ENCODE data around the gene REXO5. TPM values are rescaled to one million over a fixed set of nuclear protein-coding genes. Genes with fewer than 3 reads are reported as not detected.
A peak's percentile ranks its signal among the peaks of the same experiment; 100 is the strongest.

REXO5 gene
- total RNA-seq, 2 experiments from 2014 or later: 16.4 to 20.4 TPM

DNA sequence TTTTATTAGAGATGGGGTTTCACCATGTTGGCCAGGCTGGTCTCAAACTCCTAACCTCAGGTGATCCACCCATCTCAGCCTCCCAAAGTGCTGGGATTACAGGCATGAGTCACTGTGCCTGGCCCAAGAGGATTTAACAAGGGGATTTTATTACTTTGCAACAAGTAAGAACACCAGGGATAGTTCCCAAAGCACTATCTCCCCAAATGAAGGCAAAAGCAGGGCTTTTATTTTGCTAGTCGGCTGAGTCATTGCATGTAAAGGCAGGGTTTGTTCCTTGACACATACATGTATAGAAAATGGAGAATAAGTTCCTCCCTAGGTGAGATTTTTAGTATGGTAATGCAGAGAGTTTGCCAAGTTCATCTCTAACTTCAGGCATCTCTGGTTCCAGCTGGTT is 24.0 kb downstream of the REXO5 start:
- intact Hi-C loops (cut with micrococcal nuclease): no loop called here
- no peak for DNase-seq
- TF ChIP-seq CTCF (IDR thresholded peaks at IDR 0.05): no peak
- POLR2A ChIA-PET: no interaction called here
- no peak for ATAC-seq
- Mint-ChIP-seq H3K4me1 (ENCODE audit: low read depth) (no peaks in the 10 kb centered on the region), H3K4me3 (no peak overlapping the region), H3K27ac (no peak overlapping the region), H3K36me3 (ENCODE audit: low read depth) (peaks cover 23% of the 10 kb centered on the region), H3K9me3 (peaks cover 6% of the 10 kb centered on the region), H3K27me3 (no peaks in the 10 kb centered on the region)
- CTCF ChIA-PET: no interaction called here

GRCh38 chr16:20833086-20833485 is 26.8 kb downstream of the REXO5 start:
- ATAC-seq (no peak), DNase-seq (no peak)
- Mint-ChIP-seq H3K27me3 (no peaks in the 10 kb centered on the region), H3K9me3 (peaks cover 14% of the 10 kb centered on the region), H3K4me3 (no peak overlapping the region), H3K27ac (no peak overlapping the region), H3K36me3 (ENCODE audit: low read depth) (peaks cover 43% of the 10 kb centered on the region), H3K4me1 (ENCODE audit: low read depth) (no peaks in the 10 kb centered on the region)
- POLR2A ChIA-PET: interaction anchor here (1.0 kb wide), 1 partner anchor 11 kb away, joined by 3 read pairs; no protein-coding TSS in a partner anchor
- intact Hi-C loops (cut with micrococcal nuclease): no loop called here
- CTCF ChIA-PET: no interaction called here
- TF ChIP-seq CTCF (IDR thresholded peaks at IDR 0.05): no peak

DNA sequence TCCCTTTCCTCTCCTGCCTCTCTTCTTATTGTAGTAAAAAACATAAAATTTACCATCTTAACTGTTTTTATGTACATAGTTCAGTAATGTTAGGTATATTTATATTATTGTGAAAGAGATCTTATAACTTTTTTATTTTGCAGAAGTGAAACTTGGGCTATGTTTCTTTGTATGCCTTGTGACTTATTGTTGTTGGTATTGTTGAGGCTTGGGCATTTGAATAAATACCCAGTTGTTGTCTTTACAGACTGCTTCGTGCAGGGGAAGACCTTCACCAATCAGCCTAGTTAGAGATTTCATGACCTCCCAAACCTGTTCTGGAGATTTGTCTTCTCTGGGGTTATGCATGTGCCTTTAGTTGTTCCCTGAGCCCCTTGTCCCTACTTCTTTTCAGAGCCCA is 31.9 kb downstream of the REXO5 start:
- ChIA-PET POLR2A (no interaction called here), CTCF (no interaction called here)
- Mint-ChIP-seq H3K4me1 (ENCODE audit: low read depth) (peaks cover under 1% of the 10 kb centered on the region), H3K27ac (no peak overlapping the region), H3K9me3 (peaks cover 14% of the 10 kb centered on the region), H3K27me3 (no peaks in the 10 kb centered on the region), H3K36me3 (ENCODE audit: low read depth) (peaks cover 59% of the 10 kb centered on the region), H3K4me3 (no peak overlapping the region)
- intact Hi-C loops (cut with micrococcal nuclease): no loop called here
- no peak for TF ChIP-seq CTCF (IDR thresholded peaks at IDR 0.05)
- DNase-seq (no peak), ATAC-seq (no peak)

- Mint-ChIP-seq H3K36me3 (ENCODE audit: low read depth) (peaks cover 56% of the 10 kb centered on the region), H3K27ac (no peak overlapping the region), H3K27me3 (no peaks in the 10 kb centered on the region), H3K4me3 (no peak overlapping the region), H3K4me1 (ENCODE audit: low read depth) (peaks cover 13% of the 10 kb centered on the region), H3K9me3 (peaks cover 12% of the 10 kb centered on the region)
- ATAC-seq (no peak), DNase-seq (no peak)
- ChIA-PET CTCF (no interaction called here), POLR2A (no interaction called here)
- intact Hi-C loops (cut with micrococcal nuclease): no loop called here
- no peak for TF ChIP-seq CTCF (IDR thresholded peaks at IDR 0.05)
Observed at GRCh38 chr16:20839504-20839903, 33.2 kb downstream of the REXO5 start.

DNA sequence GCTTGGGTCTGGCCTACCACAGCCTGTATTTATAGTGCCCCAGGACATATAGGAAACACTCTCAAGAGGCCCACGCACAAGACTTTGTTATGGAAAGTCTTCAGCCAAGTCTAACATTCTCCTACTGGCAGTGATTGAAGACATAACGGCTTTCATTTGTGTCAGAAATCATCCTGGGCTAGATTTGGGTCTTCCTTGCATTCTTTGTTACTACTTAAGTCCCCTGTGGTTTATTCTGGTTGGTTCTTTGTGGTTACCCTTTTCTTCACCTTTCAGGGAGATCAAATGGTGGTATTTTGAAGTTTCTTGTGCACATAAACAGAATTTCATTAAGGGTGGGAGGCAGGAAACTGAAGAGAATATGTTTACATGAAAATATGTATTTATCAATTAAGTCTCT is 37.7 kb downstream of the REXO5 start:
- Mint-ChIP-seq H3K27me3 (no peaks in the 10 kb centered on the region), H3K36me3 (ENCODE audit: low read depth) (peaks cover 25% of the 10 kb centered on the region), H3K4me1 (ENCODE audit: low read depth) (peaks cover 24% of the 10 kb centered on the region), H3K9me3 (no peaks in the 10 kb centered on the region), H3K27ac (peak overlapping the region; percentile 74), H3K4me3 (no peak overlapping the region)
- DNase-seq (peak; percentile 6), ATAC-seq (peak; percentile 67)
- ChIA-PET CTCF (interaction anchor here (1.2 to 3.3 kb wide), 5 partner anchors 19 to 258 kb away, joined by 3 to 12 read pairs (median 6); partner anchors contain the start of genes ERI2 and REXO5), POLR2A (interaction anchor here (0.9 to 1.4 kb wide), 4 partner anchors 11 to 38 kb away, joined by 3 to 4 read pairs (median 4); partner anchors contain the start of genes ERI2 and REXO5)
- no peak for TF ChIP-seq CTCF (IDR thresholded peaks at IDR 0.05)
- intact Hi-C loops (cut with micrococcal nuclease): loop anchor here (10.0 kb wide), 2 partner anchors 101 to 241 kb away; no protein-coding TSS in a partner anchor

Measured in activated CD8-positive, alpha-beta T cell treated with anti-CD3 and anti-CD28 coated beads for 36 hours (primary cell).